Stomach (tissue), 4 donors: ENCODE results near the gene RGS8.

Experiments
- EP300 ChIP-seq: sonication (generic); formaldehyde crosslinking; IDR thresholded peaks from one replicate; pipeline ENCODE4 v1.6.1; 2017; ENCODE audit warnings: antibody characterized with exemption
- POLR2A ChIP-seq, 4 donors: fragments of 450-650 bp; IDR thresholded peaks; one replicate each; pipeline ENCODE4 v1.6.1; 2016; ENCODE audit warnings: antibody characterized with exemption in 4 of 4, control low read depth in 2 of 4, mild to moderate bottlenecking in 1 of 4, moderate library complexity in 1 of 4
- POLR2AphosphoS5 ChIP-seq, 3 donors: sonication (generic); formaldehyde crosslinking; IDR thresholded peaks; one replicate each; pipeline ENCODE4 v1.6.1; 2016; ENCODE audit warnings: antibody characterized with exemption in 3 of 3
- TF ChIP-seq, protein P1 (sequence below), 7 experiments: fragments of 450-650 bp in 4 of 7; fragments of 200-600 bp in 3 of 7; sonication (generic) in 3 of 7; IDR thresholded peaks; one replicate each; pipeline ENCODE4 v1.5.1; 2016 to 2019; ENCODE audit warnings: antibody characterized with exemption in 7 of 7, control low read depth in 2 of 7, mild to moderate bottlenecking in 1 of 7

DNA sequence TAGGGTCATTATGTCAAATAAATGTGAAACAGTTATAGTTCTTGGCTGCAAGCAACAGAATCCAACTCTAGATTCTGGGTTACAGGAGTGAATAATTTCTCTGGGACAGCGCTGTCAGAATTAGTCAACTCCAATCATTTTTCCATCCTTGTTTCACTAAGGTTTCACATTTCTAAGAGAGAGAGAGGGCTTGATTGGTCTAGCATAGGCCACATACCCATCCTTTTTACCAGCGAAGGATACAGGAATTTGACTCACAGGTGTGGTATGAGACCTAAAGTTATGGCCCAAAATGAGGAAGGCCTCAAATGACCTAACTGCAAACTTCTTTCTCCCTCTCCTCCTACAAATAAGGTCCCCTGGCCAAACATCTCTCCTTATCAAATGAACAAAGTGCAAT lies 25.5 kb upstream of the RGS8 start:
- TF ChIP-seq POLR2AphosphoS5 (IDR thresholded peaks at IDR 0.05) (no peak), POLR2A (IDR thresholded peaks at IDR 0.05) (no peak), EP300 (no peak)
- TF ChIP-seq, protein P1, sequence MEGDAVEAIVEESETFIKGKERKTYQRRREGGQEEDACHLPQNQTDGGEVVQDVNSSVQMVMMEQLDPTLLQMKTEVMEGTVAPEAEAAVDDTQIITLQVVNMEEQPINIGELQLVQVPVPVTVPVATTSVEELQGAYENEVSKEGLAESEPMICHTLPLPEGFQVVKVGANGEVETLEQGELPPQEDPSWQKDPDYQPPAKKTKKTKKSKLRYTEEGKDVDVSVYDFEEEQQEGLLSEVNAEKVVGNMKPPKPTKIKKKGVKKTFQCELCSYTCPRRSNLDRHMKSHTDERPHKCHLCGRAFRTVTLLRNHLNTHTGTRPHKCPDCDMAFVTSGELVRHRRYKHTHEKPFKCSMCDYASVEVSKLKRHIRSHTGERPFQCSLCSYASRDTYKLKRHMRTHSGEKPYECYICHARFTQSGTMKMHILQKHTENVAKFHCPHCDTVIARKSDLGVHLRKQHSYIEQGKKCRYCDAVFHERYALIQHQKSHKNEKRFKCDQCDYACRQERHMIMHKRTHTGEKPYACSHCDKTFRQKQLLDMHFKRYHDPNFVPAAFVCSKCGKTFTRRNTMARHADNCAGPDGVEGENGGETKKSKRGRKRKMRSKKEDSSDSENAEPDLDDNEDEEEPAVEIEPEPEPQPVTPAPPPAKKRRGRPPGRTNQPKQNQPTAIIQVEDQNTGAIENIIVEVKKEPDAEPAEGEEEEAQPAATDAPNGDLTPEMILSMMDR (IDR thresholded peaks at IDR 0.05) = no peak
